HCT116 (cell line): ENCODE data around the gene ZFHX2. TPM values are rescaled to one million over a fixed set of nuclear protein-coding genes. Genes with fewer than 3 reads are reported as not detected.
"Not testable (repeated sequence)": the region's sequence is repeated elsewhere in the genome, so short reads cannot be mapped to it uniquely, and the experiment has no call there.

ENCODE experiments used
- ATAC-seq: fragments of 200-7000 bp; cut with Tn5 transposase; 2 replicates; pipeline ENCODE4 v1.9.1; 2020; ENCODE audit warnings: mild to moderate bottlenecking, moderate library complexity
- BruUV-seq: library from RNA; stranded (reverse); fragments of 400-500 nt; replicated peaks from 2 replicates; lab custom pipeline; 2021; lab: Mats Ljungman, UMichigan
- CTCF ChIA-PET: fragments of 300-600 bp; sonication (Branson Sonifier 250); formaldehyde crosslinking; loops from one replicate; lab custom pipeline; 2021; ENCODE audit warnings: antibody characterized with exemption; lab: Charles Lee
- POLR2A ChIA-PET: fragments of 300-600, 350-600 bp; sonication (Branson Sonifier 250); formaldehyde crosslinking; loops from one replicate; lab custom pipeline; 2021; ENCODE audit warnings: antibody characterized with exemption; lab: Charles Lee
- RAD21 ChIA-PET, 2 experiments: fragments of 300-600 bp; sonication (Branson Sonifier 250); formaldehyde crosslinking; loops; one replicate each; lab custom pipeline; 2023; ENCODE audit warnings: low total read pairs in 2 of 2; ENCODE audit not compliant: uncharacterized antibody in 2 of 2, unreplicated experiment in 2 of 2, low non-redundant PET in 1 of 2; lab: Charles Lee
- DNase-seq: peaks from one replicate; pipeline ENCODE4 v3.0.0-alpha.2; 2010; ENCODE audit warnings: low read depth, low spot score
- H2AFZ ChIP-seq: fragments of 200-600 bp; shearing (Covaris generic), sonication (generic); 2 replicates; pipeline ENCODE4 v1.6.1; 2017; ENCODE audit warnings: low read depth, mixed run types, mixed read lengths, antibody characterized with exemption, low read length; ENCODE audit not compliant: poor library complexity, severe bottlenecking
- H3K27ac ChIP-seq: 2 replicates; pipeline ENCODE4 v1.5.1; 2012; ENCODE audit warnings: low read depth, low read length
- H3K27me3 ChIP-seq: fragments of 200-600 bp; sonication (generic); 2 replicates; pipeline ENCODE4 v1.6.1; 2016; ENCODE audit warnings: mixed run types, low read length, mixed read lengths; ENCODE audit not compliant: insufficient read depth
- H3K36me3 ChIP-seq, 2 experiments: fragments of 200-500 bp in 1 of 2; fragments of 200-600 bp in 1 of 2; sonication (Bioruptor generic) in 1 of 2; sonication (generic) in 1 of 2; 2 replicates each; pipeline versions ENCODE4 v1.5.1 to v1.6.1; 2014 to 2016; ENCODE audit warnings: low read length in 2 of 2, inconsistent platforms in 1 of 2, mixed read lengths in 1 of 2, mixed run types in 1 of 2; ENCODE audit not compliant: insufficient read depth in 2 of 2, control insufficient read depth in 1 of 2
- H3K4me1 ChIP-seq, 2 experiments: fragments of 200-600 bp in 1 of 2; sonication (generic) in 1 of 2; 2 replicates each; pipeline versions ENCODE4 v1.5.1 to v1.6.1; 2012 to 2017; ENCODE audit warnings: low read length in 2 of 2, inconsistent platforms in 1 of 2, mild to moderate bottlenecking in 1 of 2, mixed read lengths in 1 of 2, mixed run types in 1 of 2, moderate library complexity in 1 of 2; ENCODE audit not compliant: insufficient read depth in 2 of 2, control insufficient read depth in 1 of 2
- H3K4me2 ChIP-seq: fragments of 200-600 bp; sonication (generic); 2 replicates; pipeline ENCODE4 v1.6.1; 2017; ENCODE audit warnings: mixed run types, low read length, mixed read lengths
- H3K4me3 ChIP-seq, 2 experiments: fragments of 200-600 bp in 1 of 2; sonication (generic) in 1 of 2; replicated peaks in 1 of 2; 2 replicates each; pipeline ENCODE4 v1.5.1; 2011 to 2016; ENCODE audit warnings: low read length in 2 of 2, control low read depth in 1 of 2, low read depth in 1 of 2, mild to moderate bottlenecking in 1 of 2, mixed read lengths in 1 of 2, mixed run types in 1 of 2
- H3K79me2 ChIP-seq: fragments of 200-600 bp; sonication (generic); 2 replicates; pipeline ENCODE4 v1.6.1; 2017; ENCODE audit warnings: mild to moderate bottlenecking, mixed run types, low read length, moderate library complexity, mixed read lengths; ENCODE audit not compliant: insufficient read depth
- H3K9ac ChIP-seq: fragments of 200-600 bp; sonication (generic); 2 replicates; pipeline ENCODE4 v1.6.1; 2016; ENCODE audit warnings: low read length, mixed read lengths
- H3K9me2 ChIP-seq: fragments of 200-600 bp; sonication (generic), shearing (Covaris generic); 2 replicates; pipeline ENCODE4 v1.6.1; 2017; ENCODE audit warnings: mixed run types, mild to moderate bottlenecking, moderate library complexity; ENCODE audit not compliant: insufficient read depth
- H3K9me3 ChIP-seq, 2 experiments: fragments of 200-500 bp in 1 of 2; fragments of 200-600 bp in 1 of 2; sonication (Bioruptor generic) in 1 of 2; sonication (generic) in 1 of 2; 2 replicates each; pipeline ENCODE4 v1.6.1; 2014 to 2017; ENCODE audit warnings: low read length in 2 of 2, mixed read lengths in 2 of 2, inconsistent platforms in 1 of 2, low read depth in 1 of 2, mild to moderate bottlenecking in 1 of 2, mixed run types in 1 of 2, moderate library complexity in 1 of 2; ENCODE audit not compliant: control insufficient read depth in 1 of 2, insufficient read depth in 1 of 2
- H4K20me1 ChIP-seq: fragments of 200-600 bp; sonication (generic), shearing (Covaris generic); 2 replicates; pipeline ENCODE4 v1.6.1; 2017; ENCODE audit warnings: mixed run types, mild to moderate bottlenecking, moderate library complexity; ENCODE audit not compliant: insufficient read depth
- POLR2A ChIP-seq: IDR thresholded peaks from 2 replicates; pipeline ENCODE4 v1.7.0; 2011; ENCODE audit warnings: borderline replicate concordance; ENCODE audit not compliant: insufficient read depth, insufficient read length; ENCODE audit errors: extremely low read depth
- intact Hi-C: fragments of 100-400 bp; cut with micrococcal nuclease; formaldehyde crosslinking; loops from 2 replicates; pipeline ENCODE4 v1.10.0; 2022
- total RNA-seq: library from RNA; stranded (reverse); gene quantifications from one replicate; pipeline ENCODE4 v1.2.1, GENCODE V29; 2021; ENCODE audit not compliant: unreplicated experiment

ZFHX2 gene
- total RNA-seq, 1 experiment from 2014 or later = 3.6 TPM

GRCh38 chr14:23584527-23585203, 33.1 kb upstream of the ZFHX2 start:
- POLR2A ChIA-PET, H3K9me2 ChIP-seq, H3K4me2 ChIP-seq, H3K9me3 ChIP-seq, CTCF ChIA-PET, RAD21 ChIA-PET, H3K36me3 ChIP-seq, H2AFZ ChIP-seq, H3K79me2 ChIP-seq, H3K27ac ChIP-seq, H3K9ac ChIP-seq, DNase-seq, H3K27me3 ChIP-seq, BruUV-seq, H4K20me1 ChIP-seq, ATAC-seq, intact Hi-C loops, H3K4me3 ChIP-seq: not testable (repeated sequence)
- H3K4me1 ChIP-seq = peaks cover 4 to 12% of the 10 kb centered on the region in 2 experiments; a peak in 3 of 4 replicates

- intact Hi-C loops, H3K4me2 ChIP-seq, H3K79me2 ChIP-seq, H3K4me3 ChIP-seq, H3K9me3 ChIP-seq, H3K4me1 ChIP-seq, H3K27me3 ChIP-seq, RAD21 ChIA-PET, H4K20me1 ChIP-seq, POLR2A ChIA-PET, H2AFZ ChIP-seq, ATAC-seq, H3K36me3 ChIP-seq, DNase-seq, H3K9ac ChIP-seq, H3K27ac ChIP-seq, H3K9me2 ChIP-seq, CTCF ChIA-PET: not testable (repeated sequence)
- peak; percentile 71 for TF ChIP-seq POLR2A
- TSS peak; percentile 93 for BruUV-seq
These were observed 32.4 kb upstream of the ZFHX2 start for GRCh38 chr14:23583761-23584526.
